GM19023 (cell line): ENCODE data around the gene NXPH3.
"Not testable (repeated sequence)": the region's sequence is repeated elsewhere in the genome, so short reads cannot be mapped to it uniquely, and the experiment has no call there.

ENCODE experiments used
- ATAC-seq: cut with Tn5 transposase; IDR thresholded peaks from one replicate; pipeline ENCODE4 v1.9.1; 2021; ENCODE audit warnings: mild to moderate bottlenecking, moderate library complexity; ENCODE audit not compliant: unreplicated experiment

Gene NXPH3

DNA sequence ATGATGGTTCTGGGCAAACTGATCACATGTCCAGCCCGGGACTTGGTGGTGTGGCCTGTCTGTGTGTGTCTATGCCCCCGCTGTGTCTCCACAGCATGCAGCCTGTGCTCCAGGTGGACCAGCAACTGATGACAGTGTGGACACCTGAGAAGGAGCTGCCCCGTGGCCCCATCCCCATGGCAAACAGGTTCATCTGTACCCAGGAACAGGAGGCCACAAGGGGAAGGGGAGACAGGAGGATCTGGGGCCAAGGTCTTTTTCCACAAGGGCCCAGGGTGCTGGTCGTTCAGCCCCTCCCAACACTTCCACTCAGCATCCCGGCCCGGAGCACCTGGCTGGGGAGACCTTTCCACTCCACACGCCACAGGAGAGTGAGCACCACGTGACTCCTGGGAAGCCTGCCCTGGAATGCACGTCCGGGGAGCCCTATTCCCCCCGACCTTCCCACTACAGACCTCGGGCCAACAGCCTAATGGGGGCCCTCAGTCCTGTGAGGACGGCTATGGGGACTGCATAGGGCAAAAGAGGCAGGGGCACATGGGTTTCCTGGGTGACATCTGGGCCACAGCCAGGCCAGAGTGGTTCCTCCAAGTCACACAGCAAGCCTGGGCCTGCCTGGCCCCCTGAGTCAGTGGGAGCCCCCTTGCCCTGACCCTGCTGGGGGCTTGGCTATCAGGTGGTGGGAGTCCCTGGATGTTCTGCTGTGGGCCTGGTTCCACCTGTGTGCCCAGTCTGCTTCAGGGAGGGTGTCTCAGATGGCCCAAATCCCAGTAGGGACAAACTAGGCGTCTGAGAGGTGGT, 20.8 kb upstream of the NXPH3 start:
- ATAC-seq: no peak

DNA sequence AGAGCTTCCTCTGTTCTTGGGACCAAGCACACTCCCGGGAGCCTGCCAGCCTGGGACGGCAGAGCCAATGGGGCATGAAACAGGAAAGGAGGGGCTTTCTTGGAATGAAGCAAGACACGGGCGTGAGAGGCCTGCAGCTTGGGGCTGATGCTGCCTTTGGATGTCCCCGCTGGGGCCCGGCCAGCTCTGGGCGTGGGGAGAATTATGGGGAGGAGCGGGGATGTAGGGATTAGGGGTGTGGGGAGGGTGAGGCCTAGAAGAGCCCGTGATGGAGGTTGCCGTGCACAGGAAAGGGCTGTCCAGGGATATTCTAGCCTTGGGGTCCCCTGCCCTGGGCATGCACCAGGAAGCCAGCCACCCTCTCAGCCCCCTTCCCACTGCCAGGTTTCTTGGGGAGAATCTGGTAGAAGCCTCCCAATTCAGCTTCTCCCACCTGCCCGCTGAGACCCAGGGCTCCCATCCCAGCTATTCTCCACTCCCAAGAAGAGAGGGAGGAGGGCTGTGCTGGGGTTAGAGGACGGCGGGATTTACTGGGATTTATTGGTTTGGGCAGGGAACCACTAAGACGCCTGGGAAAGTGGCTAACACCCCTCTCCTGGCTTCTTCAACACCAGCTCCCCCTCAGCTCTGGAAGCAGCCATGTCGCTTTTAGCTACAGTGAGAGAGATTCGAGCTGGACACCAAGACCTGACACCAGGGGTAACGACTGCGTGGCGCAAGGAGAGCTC, 20.0 kb upstream of the NXPH3 start:
- no peak for ATAC-seq

GRCh38 chr17:49556223-49556943, 19.3 kb upstream of the NXPH3 start:
- peak; percentile 60 for ATAC-seq

- no peak for ATAC-seq
Observed at GRCh38 chr17:49557312-49558024, 18.2 kb upstream of the NXPH3 start.

DNA sequence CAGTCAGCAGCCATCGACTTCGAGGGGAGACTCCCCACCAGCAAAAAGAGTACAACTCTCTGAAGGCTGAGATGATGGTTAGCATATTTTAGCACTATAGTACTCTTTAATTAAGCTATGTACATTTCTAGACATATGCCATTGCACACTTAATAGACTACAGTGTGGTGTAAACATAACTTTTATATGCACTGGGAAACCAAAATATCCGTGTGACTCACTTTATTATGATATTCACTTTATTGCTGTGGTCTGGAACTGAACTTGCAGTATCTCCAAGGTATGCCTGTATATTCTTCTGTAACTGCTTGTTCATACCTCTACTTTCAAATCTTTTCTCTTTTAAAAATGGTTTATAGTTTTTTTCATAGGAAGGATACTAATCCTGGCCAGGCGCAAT, 11.0 kb upstream of the NXPH3 start:
- ATAC-seq: no peak

DNA sequence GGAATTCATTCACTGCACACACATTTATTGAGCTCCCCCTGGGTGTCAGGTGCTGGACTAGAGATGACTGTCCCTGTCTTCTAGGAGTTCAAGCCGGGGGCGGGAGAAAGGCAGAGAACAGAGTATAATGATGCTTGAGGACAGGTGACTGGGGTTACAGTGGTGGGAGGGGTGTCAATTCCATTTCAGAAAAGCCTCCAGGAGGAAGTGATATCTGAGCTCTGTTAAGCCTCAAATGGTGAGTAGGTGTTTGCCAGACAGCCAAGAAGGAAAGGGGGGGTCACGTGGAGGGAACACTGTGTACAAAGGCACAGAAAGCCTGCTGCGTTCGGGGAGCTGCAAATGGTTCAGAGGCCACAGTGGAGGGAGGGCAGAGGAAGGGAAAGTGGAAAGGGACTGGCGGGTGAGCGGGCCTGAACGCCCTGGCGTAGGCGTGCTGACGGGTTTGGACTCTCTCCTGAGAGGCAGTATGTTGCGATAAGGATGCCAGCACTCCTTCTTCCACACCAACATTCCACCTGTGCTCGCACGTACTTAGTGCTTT, 9.7 kb upstream of the NXPH3 start:
- no peak for ATAC-seq

GRCh38 chr17:49566668-49567071, 9.0 kb upstream of the NXPH3 start:
- ATAC-seq: no peak

GRCh38 chr17:49567104-49567521, 8.6 kb upstream of the NXPH3 start:
- no peak for ATAC-seq

DNA sequence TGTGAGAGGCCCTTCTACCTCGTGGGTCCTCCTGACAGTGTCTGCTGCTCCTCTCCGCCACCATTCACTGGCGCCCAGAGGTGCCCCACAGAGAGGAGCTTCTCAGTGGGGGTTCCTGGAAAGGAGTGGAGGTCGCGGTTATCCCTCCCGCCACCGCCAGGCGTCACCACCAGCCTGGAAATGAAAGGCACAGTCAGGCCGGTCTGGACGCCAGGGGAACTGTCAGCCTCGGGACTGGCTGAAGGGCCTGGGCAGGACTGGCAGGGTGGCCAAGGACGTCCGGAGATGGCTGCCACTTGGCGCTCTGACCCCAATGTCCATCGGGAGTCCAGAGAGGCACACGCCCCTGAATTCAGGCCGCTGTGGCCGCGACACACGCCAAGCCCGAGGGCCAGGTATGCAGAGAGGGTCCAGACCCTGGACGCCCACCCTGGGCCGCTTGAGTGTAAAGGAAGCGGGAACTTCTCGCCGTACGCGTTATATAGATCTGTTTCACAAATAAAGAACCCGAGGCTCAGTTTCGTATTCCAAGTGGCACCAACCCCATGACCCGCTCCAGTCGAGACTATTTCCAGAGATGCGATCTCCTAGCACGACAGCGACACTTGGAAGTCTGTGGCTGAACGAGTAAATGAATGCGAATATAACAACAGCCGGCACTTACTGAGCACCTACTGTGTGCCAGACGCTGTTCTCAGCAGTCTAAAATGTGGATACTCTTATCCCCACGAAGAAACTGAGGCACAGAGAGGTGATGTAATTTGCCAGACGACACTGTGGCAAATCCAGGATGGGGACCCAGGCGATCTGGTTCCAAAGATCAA, 7.6 kb upstream of the NXPH3 start:
- no peak for ATAC-seq

GRCh38 chr17:49568695-49569047, 7.0 kb upstream of the NXPH3 start:
- ATAC-seq: not testable (repeated sequence)

DNA sequence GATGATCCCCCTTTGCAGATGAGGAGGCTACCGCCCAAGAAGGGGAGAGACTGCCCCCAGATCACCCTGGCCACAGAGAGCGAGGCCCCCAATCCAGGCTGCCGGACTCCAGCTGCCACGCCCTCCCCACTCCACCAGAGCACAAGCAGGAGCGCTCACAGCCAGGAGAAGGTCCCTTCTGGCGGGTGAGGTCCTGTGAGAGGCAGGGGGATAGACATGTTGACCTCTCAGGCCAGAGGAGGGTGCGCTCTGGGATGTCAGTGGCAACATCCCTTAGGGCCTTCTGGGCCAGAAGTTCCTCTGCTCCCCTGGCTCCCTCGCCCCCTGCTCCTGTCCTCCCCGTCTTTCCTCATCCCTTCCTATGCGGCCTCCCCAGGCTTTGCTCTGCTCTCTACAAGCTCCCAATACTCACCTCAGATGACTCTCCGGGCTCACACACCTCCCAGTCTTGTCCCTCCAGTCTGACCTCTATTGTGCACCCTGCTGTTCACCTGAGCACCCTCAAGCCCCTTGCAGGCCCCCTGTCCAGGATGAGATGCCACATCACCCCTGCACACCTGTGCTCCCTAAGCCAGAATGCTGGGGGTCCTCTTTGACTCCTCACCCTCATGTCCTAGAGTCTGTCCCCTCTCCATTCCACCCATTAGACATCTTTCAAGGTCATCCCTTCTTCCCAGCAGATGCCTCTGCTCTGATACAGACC, 5.0 kb upstream of the NXPH3 start:
- no peak for ATAC-seq

DNA sequence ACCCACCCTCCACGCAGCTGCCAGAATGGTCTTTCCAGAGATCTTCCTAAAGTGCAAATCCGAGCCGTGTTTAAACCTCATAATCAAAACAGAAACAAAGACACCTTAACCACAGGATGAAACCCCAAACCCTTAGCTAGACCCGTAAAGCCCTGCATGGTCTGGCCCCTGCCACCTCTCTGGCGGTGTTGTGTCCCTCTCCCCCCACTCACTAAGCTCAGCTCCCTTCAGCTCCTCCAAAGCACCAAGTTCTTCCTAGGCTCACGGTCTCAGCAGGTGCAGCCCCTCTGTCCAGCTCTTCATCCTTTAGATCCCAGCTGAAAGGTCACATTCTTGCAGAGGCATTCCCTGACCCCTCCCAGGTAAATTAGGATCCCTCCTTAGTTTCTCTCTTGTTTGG, 4.4 kb upstream of the NXPH3 start:
- no peak for ATAC-seq

- ATAC-seq: no peak
Observed at GRCh38 chr17:49571764-49572163, 3.9 kb upstream of the NXPH3 start.

DNA sequence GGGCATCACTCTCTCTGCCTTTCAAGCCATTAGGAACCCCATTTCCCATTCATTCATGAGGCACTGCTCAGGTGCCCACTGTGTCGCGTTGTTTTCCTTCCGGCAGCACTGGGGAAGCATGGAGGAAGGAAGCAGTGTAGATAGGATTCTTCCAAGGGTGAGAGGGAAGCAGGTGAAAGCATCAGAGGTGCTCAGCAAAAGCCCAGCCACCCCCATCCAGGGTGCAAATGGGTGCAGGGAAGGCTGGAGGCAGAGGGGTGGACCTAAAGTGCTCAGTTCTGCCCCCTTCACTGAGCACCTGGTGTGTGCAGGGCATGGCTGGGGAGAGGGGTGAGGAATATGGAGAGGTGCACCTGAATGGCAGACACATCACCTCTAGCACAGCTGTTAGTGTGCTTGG, 3.4 kb upstream of the NXPH3 start:
- ATAC-seq: no peak

DNA sequence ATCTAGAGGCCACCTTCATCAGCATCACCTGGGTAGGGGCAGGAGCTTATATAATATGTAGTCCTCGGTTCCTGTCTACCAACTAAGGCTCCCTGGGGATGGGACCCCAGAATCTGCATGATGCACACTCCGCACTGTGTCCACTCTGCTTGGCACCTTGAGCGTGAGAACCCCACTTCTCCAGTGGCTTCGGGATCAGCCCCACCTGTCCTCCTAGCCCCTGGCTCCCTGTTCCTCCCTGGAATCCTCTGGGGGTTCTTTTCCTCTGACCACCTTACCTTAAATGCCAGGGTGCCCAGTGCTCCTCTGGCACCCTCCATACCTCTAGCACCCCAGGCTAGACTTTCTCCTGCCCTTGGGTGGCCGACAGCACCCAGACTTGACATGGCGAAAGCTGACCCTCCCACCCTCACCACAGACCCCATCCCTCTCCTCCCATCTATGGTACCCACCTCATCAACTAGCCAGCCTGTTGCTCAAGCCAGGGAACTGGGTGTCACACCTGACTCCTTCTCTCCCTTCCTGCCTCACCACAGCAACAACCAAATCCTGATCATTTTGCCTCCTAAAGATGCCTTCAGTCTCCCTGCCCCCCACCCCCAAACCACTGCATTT, 2.8 kb upstream of the NXPH3 start:
- no peak for ATAC-seq

GRCh38 chr17:49573510-49574322, 2.0 kb upstream of the NXPH3 start:
- ATAC-seq: no peak

DNA sequence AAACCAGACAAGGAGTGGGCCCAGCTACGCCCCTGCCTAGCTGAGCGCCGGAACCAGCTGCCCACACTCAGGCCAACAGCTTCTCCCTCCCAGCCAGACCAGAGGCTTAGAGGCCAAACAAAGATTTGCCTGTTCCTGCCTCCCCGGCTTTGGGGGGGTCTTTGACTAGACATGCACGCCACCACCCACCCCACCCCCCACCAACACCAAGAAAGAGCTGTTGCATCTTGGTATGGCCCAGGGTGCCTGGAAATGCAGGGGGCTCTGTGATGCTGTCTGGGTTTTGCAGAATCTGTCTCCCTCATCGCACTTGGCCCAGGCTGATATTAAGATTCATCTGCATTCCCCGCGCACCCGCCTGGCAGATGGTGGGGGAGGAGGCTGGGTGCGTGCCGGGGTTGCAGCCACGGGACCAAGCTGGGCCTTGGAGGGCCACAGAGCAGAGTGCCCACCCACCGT, 1.3 kb upstream of the NXPH3 start:
- ATAC-seq: no peak
